OCI-LY7 (cell line): ENCODE data around the gene PKP1. TPM values are rescaled to one million over a fixed set of nuclear protein-coding genes. Genes with fewer than 3 reads are reported as not detected.

Source experiments
- BruUV-seq: library from RNA; stranded (reverse); fragments of 400-500 nt; replicated peaks from 2 replicates; lab custom pipeline; 2021; lab: Mats Ljungman, UMichigan
- CTCF ChIA-PET: fragments of 300-600 bp; sonication (Branson Sonifier 250); formaldehyde crosslinking; loops from one replicate; lab custom pipeline; 2022; ENCODE audit warnings: antibody characterized with exemption; ENCODE audit not compliant: unreplicated experiment; lab: Charles Lee
- POLR2A ChIA-PET: fragments of 300-600 bp; sonication (Branson Sonifier 250); formaldehyde crosslinking; loops from one replicate; lab custom pipeline; 2022; ENCODE audit warnings: antibody characterized with exemption; lab: Charles Lee
- DNase-seq: peaks from one replicate; pipeline ENCODE4 v3.0.0-alpha.2; 2015; ENCODE audit warnings: low spot score
- H2AFZ ChIP-seq: fragments of 200-600 bp; sonication (generic), shearing (Covaris generic); 2 replicates; pipeline ENCODE4 v1.6.1; 2014; ENCODE audit warnings: mild to moderate bottlenecking, antibody characterized with exemption, low read length, moderate library complexity
- H3K27ac ChIP-seq: fragments of 200-600 bp; sonication (generic); 2 replicates; pipeline ENCODE4 v1.5.1; 2014; ENCODE audit warnings: mixed run types, low read depth, mild to moderate bottlenecking, moderate library complexity, low read length, inconsistent platforms; ENCODE audit not compliant: poor library complexity, severe bottlenecking
- H3K36me3 ChIP-seq: fragments of 200-600 bp; sonication (generic); 2 replicates; pipeline ENCODE4 v1.6.1; 2014; ENCODE audit warnings: mild to moderate bottlenecking, antibody characterized with exemption, low read length, moderate library complexity, mixed read lengths; ENCODE audit not compliant: insufficient read depth
- H3K4me1 ChIP-seq: fragments of 200-600 bp; sonication (generic); 2 replicates; pipeline ENCODE4 v1.5.1; 2014; ENCODE audit warnings: mild to moderate bottlenecking, low read length; ENCODE audit not compliant: insufficient read depth, poor library complexity, severe bottlenecking
- H3K4me2 ChIP-seq: fragments of 200-600 bp; sonication (generic); 2 replicates; pipeline ENCODE4 v1.6.1; 2014; ENCODE audit warnings: mild to moderate bottlenecking, low read length
- H3K4me3 ChIP-seq: fragments of 200-600 bp; sonication (generic); 2 replicates; pipeline ENCODE4 v1.5.1; 2014; ENCODE audit warnings: mild to moderate bottlenecking, low read depth, low read length; ENCODE audit not compliant: poor library complexity, severe bottlenecking
- H3K79me2 ChIP-seq: fragments of 200-600 bp; sonication (generic); 2 replicates; pipeline ENCODE4 v1.6.1; 2016; ENCODE audit warnings: low read depth, mild to moderate bottlenecking, low read length, moderate library complexity, mixed read lengths; ENCODE audit not compliant: insufficient read depth
- H3K9me2 ChIP-seq: fragments of 200-600 bp; sonication (generic); 2 replicates; pipeline ENCODE4 v1.6.1; 2016; ENCODE audit warnings: mild to moderate bottlenecking, low read length, mixed read lengths; ENCODE audit not compliant: insufficient read depth
- H3K9me3 ChIP-seq: fragments of 200-600 bp; sonication (generic); 2 replicates; pipeline ENCODE4 v1.6.1; 2014; ENCODE audit warnings: mild to moderate bottlenecking, mixed run types, low read length, mixed read lengths
- H4K20me1 ChIP-seq: fragments of 200-600 bp; sonication (generic); 2 replicates; pipeline ENCODE4 v1.6.1; 2014; ENCODE audit warnings: mild to moderate bottlenecking, antibody characterized with exemption, low read length, moderate library complexity, mixed read lengths; ENCODE audit not compliant: insufficient read depth
- CTCF ChIP-seq: fragments of 200-600 bp; sonication (generic); conservative IDR thresholded peaks from 2 replicates; pipeline ENCODE4 v1.5.1; 2014; ENCODE audit warnings: mild to moderate bottlenecking, antibody characterized with exemption, low read length, moderate library complexity, mixed read lengths
- EZH2phosphoT487 ChIP-seq: fragments of 200-600 bp; sonication (generic); IDR thresholded peaks from 2 replicates; pipeline ENCODE4 v1.6.1; 2018; ENCODE audit warnings: low read depth, borderline replicate concordance, mild to moderate bottlenecking, mixed run types, antibody characterized with exemption, low read length, moderate library complexity, mixed read lengths
- intact Hi-C: fragments of 100-400 bp; cut with micrococcal nuclease; formaldehyde crosslinking; loops from one replicate; pipeline ENCODE4 v1.10.0; 2022; ENCODE audit not compliant: unreplicated experiment
- total RNA-seq, 2 experiments: library from RNA; depleted of rRNA in 1 of 2; stranded (reverse); fragments of >200 nt in 1 of 2; shearing (Covaris generic) in 1 of 2; gene quantifications; 2 replicates each; pipeline ENCODE4 v1.2.3, GENCODE V29; 2014 to 2022

PKP1 gene
- total RNA-seq, 2 experiments from 2014 or later: not detected

- ChIA-PET POLR2A (interaction anchor here (0.5 kb wide), 2 partner anchors 132 to 1928 kb away, joined by 3 to 4 read pairs; no protein-coding TSS in a partner anchor), CTCF (interaction anchor here (1.3 kb wide), 1 partner anchor 58 kb away, joined by 3 read pairs; no protein-coding TSS in a partner anchor)
- Histone ChIP-seq H3K9me3 (no peaks in the 10 kb centered on the region), H3K4me3 (no peak overlapping the region), H3K4me1 (no peaks in the 10 kb centered on the region), H3K9me2 (no peaks in the 10 kb centered on the region), H3K36me3 (no peaks in the 10 kb centered on the region), H2AFZ (no peak overlapping the region), H3K27ac (no peak overlapping the region), H4K20me1 (no peaks in the 10 kb centered on the region; the same call in 1 of the 2 replicates), H3K79me2 (no peaks in the 10 kb centered on the region), H3K4me2 (no peak overlapping the region)
- intact Hi-C loops: no loop called here
- no peak for DNase-seq
- BruUV-seq: no TSS peak
- TF ChIP-seq EZH2phosphoT487 (no peak), CTCF (no peak)
Observed at GRCh38 chr1:201312298-201312697, 29.0 kb downstream of the PKP1 start.

GRCh38 chr1:201313086-201313485, 29.8 kb downstream of the PKP1 start:
- Histone ChIP-seq H3K27ac (no peak overlapping the region), H2AFZ (no peak overlapping the region), H3K9me3 (no peaks in the 10 kb centered on the region), H3K36me3 (no peaks in the 10 kb centered on the region), H3K4me3 (no peak overlapping the region), H3K79me2 (no peaks in the 10 kb centered on the region), H4K20me1 (no peaks in the 10 kb centered on the region; the same call in 1 of the 2 replicates), H3K4me1 (no peaks in the 10 kb centered on the region), H3K4me2 (no peak overlapping the region), H3K9me2 (no peaks in the 10 kb centered on the region)
- no TSS peak for BruUV-seq
- TF ChIP-seq EZH2phosphoT487 (no peak), CTCF (no peak)
- POLR2A ChIA-PET: no interaction called here
- DNase-seq: no peak
- CTCF ChIA-PET: interaction anchor here (0.5 kb wide), 1 partner anchor 14 kb away, joined by 3 read pairs; no protein-coding TSS in a partner anchor
- intact Hi-C loops: no loop called here

GRCh38 chr1:201316556-201316955, 33.2 kb downstream of the PKP1 start:
- H2AFZ ChIP-seq: no peak overlapping the region
- TF ChIP-seq CTCF: no peak
- no peak for TF ChIP-seq EZH2phosphoT487
- no peak overlapping the region for H3K4me3 ChIP-seq
- CTCF ChIA-PET: no interaction called here
- no peaks in the 10 kb centered on the region for H3K9me2 ChIP-seq
- H4K20me1 ChIP-seq: no peaks in the 10 kb centered on the region
- no peaks in the 10 kb centered on the region for H3K36me3 ChIP-seq
- intact Hi-C loops: no loop called here
- no peaks in the 10 kb centered on the region for H3K9me3 ChIP-seq
- no peak overlapping the region for H3K27ac ChIP-seq
- H3K4me1 ChIP-seq: no peaks in the 10 kb centered on the region
- H3K4me2 ChIP-seq: no peak overlapping the region
- POLR2A ChIA-PET: no interaction called here
- H3K79me2 ChIP-seq: no peaks in the 10 kb centered on the region
- BruUV-seq: no TSS peak
- DNase-seq: no peak
